EL (cell line): ENCODE measurements around the gene TSPAN1.

ENCODE experiments used
- DNase-seq: peaks from one replicate; pipeline ENCODE4 v3.0.0-alpha.2; 2016

TSPAN1 gene

DNA sequence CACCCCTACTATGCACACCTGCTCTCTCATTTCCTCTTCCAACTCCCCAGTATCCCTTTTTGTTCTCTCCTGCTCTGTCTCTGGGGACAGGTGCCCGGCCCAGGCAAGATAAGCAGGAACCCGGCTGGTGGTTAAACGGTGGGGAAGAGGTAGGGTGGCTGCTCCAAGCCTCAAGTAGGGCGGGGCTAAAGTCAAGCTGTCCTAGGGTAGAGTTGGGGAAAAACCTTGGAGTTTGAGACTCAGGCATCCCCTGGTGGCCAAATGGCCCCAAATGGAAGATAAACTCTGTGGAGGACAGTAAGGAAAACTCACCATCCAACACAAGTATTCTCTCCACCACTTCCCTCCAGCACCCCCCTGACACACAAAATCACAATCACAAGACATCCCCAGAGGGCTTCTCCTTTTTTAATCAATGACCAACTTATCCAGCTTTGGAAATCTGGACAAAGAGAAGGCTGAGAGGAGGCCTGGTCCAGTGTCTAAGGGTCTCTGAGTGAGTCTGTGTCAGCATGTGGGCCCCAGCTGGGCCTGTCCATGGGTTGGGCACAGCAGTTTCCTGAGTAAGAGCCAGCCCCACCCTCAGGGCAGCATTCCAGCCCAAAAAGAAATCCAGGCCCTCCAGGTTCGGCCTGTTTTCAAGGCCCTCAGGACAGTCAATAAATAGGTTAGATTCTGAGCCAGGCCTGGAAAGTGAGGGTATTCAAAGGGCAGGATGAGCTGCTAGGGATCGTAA, 13.6 kb downstream of the TSPAN1 start:
- no peak for DNase-seq

DNA sequence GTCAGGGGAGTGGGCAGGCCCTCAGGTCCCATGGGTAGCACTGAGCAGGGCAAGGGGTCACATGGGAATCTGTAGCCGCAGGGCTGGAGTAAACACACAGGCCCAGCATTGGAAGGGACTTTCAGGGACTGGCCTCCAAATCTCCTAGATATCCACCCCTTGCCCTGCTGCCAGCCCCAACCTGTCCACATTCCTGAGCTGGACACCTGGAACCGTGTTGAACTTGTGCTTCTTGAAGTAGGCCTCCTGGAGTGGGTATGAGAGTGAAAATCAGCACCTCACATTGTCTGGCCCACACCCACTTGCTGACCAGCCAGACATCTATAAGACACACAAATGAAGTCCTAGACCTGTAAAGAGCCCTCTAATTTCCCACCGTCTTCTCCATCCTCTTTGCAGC, 15.7 kb downstream of the TSPAN1 start:
- DNase-seq: no peak

DNA sequence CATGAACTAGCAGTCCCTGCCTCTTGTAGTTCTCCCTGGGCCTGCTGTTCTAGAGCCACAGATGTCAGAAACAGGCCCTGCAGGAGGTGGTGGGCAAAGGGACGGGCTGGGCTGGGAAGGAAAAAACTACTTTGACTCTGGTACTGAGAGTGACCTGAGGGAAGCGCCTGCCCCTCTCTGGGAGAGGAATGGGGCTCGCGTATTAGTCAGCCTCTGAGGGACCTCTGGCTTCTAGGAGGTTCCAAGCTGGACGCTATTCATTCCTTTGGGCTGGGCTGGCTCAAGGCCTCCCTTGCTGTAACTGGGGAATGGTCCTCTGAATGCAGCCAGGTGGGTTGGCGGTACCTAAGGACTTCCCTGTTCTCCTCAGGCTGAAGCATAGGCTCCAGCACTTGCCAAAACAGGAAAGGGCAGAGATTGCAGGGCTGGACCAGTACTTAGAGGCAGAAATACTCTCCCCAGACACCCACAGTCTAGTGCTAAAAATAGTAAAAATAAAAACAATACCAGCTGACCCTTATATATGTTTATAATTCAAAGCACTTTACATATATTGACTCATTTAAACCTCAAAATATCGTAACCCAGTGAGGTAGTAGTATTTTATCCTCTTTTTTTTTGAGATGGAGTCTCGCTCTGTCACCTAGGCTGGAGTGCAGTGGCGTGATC, 16.3 kb downstream of the TSPAN1 start:
- no peak for DNase-seq

DNA sequence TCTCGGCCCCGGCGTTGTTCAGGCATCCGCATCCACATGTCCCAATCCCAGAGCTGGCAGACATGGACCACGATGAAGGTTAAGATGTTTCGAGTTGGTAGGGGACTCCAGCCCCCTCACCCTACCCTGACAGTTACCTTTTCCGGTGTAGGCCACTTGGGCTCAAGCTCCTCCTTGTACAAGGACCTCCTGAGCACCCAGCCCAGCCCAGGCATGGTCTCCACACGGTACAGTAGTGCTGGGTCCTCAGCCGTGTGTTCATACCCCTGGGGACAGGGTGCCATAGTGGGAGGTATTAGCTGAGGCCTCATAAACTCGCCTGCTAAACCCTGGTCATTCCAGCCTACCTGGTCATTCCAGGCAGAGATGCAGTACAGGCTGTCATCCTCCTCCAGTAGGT, 17.3 kb downstream of the TSPAN1 start:
- DNase-seq: no peak

DNA sequence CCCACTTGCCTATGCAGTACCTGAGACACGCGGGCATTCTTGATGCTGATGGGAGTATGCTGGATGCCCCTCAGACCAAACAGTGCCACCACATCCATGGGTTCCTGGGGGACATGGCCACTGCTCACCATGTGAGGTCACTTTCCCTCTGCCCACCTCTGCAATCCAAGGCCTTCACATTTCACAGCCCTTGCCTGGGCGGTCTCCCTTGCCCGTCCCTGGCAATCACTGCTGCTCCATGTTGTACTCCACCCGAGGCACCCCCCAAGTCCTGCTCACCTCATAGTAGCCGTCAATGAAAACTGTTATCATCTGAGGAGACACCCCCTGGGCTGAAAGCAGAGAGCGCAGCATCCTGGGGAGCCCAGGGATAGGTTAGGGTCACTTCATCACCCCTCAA, 18.4 kb downstream of the TSPAN1 start:
- no peak for DNase-seq

DNA sequence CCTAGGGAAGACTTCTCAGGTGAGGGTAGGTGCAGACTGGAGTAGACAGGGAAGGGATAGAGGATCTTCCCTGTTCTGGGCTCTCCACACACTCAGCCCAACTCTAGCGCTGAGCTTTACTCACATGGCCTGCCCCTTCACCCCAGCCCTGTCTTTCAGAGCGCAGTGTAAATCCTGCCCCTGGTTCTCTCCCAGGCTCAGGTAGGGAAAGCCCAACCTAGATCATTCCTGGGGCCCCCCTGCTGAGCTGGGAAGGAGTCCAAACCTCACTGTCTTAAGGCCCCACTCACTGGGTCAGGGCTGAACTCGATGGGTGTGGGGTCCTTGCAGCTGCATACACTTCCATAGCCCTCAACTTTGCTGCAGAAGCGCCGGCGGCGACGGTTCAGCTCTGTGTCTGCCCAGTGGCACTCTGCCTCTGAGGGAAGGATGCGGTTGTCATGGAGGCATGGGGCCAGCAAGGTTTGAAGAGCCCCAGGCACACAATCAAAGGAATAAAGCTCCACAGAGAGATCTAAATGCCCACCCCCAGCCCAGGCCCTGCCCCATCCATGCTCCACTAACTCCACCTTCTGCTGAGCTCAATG, 19.2 kb downstream of the TSPAN1 start:
- DNase-seq: no peak

DNA sequence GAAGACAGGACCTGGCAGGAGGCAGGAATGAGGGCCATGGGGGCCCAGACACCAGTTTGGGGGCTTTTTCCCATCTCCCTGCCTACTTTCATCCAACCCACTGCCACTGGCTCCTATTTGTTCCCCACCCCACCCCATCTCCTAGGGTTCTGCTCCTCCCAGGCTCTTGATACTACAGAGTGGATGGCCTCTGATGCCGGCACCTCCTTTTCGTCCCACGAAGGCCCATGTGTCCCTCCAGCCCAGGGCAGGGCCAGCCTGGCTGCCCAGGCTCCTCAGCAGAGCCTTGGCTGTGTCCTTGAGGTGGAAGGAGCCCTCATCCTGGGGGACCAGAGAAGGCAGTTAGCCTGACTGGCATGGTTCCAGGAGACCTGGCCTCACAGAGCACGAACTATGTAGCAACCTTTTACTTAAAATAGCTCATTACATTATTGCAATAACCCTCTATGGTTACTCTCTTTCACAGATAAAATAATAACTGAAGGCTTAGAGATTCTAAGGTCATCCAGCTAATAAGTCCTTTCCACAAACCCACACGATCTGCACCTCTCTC, 19.8 kb downstream of the TSPAN1 start:
- no peak for DNase-seq

DNA sequence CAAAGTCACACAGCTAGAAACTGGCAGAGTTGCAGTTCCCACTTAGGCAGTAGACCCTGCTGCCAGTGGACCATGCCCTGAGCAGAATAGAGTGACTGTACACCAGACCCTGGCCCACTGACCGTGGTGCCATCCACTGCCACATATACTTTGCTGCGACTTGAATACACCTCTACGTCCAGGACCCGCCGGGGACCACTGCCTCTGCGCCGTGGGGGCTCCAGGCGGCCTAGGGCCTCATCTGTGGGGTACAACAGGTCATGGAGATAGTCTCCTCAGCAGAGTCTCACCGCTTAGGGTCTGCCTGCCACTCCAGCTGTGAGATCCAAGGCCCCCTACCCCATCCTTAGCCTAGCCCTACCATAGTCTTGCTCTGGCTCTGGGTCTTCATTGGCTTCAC, 21.7 kb downstream of the TSPAN1 start:
- no peak for DNase-seq

DNA sequence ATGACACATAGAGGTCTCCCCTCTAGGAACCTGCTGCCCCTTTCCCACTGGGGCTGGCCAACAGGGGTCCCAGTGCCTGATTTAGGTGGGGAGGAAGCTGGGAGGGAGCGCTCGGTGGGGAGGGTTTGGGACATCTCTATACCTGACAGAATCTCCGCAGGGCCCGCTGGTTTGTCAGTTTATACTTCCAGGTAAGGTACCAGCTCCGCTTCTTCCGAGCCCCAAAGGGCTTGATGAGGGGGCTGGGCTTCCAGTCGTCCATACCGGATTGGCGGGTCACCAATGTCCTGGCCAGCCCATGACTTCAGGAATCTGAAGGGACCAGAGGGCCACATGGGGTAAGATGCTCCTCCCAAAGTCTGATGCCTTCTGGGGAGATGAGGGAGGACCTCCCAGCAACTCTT, 22.7 kb downstream of the TSPAN1 start:
- DNase-seq: peak; percentile 26

DNA sequence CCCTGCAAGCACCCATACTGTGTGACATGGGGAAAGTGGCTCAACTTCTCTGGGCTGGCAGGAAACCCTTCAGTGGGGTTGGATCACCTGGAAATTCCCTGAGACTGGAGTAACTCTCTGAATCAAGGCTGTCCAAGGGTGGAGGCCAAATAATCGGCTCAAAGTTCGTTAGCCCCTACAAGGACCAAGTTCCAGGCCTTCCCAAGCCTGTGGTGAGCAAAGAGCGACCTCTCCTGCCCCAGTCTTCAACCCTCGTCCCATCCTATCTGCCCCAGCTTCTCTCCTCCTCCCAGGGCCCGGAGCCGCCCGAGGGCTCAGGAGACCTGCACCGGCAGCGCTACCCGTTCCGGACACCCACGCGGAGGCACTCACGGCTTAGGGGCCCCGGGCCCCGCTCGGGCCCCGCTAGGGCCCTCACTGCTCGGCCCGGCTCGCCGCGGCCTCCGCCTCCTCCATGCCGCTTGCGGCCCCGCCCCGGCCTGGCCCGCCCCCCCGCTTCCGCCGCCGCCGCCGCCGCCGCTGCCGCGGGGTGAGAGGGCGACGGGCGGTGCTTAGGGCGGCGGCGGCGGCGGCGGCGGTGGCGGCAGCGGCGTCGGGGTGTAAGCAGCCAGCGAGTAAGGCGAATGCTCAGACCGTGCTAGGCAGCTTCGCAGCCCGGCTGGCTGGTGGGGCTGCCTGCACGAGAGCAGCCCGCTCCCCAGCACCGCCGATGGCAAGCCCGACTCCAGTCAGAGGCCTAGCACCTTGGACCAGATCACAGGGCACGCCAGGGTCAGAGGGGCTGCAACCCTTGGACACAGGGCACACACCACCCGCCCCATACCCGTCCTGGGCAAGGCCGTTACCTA, 23.3 kb downstream of the TSPAN1 start, which contains the start of gene POMGNT1:
TSS of gene POMGNT1 (minus strand) at position 471 of the 848 bp plus-strand sequence. CDS start 613 bp downstream, outside the sequence.
- DNase-seq: peak; percentile 74

DNA sequence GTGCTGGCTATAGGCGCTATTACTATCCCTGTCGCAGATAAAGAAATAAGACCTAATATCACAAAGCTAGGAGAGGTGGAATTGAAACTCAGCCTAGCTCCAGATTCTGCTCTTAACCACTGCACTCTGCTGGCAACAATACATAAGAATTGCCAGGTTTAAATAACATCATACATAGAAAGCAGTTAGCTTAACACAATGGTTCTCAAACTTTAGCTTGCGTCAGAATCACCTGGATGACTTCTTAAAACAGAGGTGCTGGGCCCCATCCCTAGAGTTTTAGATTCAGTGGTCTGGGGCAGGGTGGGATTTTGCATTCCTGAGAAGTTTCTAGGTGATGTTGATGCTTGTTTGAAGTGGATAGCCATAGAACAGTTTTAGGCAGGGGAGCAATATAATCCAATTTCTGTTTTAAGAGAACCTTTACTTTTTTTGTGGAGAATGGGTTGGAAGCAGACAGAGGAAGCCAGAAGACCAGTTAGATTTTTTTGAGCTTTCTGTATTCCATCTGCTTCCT, 24.4 kb downstream of the TSPAN1 start:
- DNase-seq: no peak

DNA sequence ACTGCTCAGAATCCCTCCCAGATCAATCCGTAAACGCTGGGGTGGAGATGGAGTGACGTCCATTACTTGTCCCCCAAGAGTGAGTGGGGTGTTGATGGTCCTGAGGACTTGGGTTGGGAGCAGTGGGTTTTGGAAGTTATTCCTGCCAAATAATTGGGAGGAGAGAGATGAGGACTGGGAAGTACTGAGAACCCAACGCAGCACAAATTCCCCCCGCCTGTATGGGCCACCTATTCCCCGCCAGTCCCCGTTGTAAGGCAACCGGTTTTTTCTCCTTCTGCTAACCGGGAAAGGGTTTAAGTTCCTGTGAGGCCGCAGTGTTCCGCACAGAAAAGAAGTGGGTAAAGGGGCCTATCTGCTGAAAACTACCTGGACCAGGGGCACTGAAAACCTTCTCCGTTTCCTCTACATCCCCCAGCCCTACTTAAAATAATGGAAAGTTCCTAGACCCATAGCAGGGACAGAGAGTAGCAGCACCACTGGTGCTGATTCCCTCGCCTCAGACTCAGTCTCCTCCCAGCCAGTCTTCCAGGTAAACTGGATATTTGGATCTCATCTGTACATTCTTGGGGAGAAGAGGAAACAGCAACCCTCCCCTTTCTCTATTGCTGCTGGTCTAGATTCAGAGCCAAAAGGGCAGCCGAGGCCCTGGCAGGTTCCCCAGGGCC, 29.0 kb downstream of the TSPAN1 start:
- DNase-seq: no peak

DNA sequence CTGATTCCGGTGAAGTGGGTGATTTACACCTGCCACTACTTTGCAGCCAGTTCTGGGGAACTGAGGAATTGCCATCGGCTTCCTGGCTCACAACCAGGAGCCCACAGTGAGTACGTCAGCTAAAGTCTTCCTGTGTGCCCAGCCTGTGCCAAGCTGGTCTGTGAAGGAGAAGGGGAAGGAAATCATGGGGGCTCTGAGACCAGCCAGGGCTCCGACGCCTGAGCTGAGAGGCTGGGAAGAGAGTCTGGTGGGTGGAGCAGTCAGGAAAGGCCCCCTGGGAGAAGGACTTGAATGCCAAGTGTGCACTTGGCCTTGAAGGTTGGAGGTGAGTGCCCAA, 29.5 kb downstream of the TSPAN1 start:
- no peak for DNase-seq

DNA sequence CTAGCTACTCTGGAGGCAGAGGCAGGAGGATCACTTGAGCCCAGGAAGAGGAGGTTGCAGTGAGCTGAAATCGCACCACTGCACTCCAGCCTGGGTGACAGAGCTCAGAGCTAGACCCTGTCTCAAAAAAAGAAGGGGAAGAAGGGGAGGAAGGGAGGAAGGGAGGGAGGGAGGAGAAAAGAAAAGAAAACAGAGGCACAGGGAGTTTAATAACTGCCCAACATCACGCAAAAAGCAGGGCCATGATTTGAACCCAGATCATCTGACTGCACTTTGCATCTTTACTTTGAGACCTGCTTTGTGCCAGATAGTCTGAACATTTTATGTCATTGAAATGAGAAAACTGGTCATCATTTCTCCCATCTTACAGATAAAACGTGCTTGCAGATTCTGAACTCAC, 30.3 kb downstream of the TSPAN1 start:
- no peak for DNase-seq

DNA sequence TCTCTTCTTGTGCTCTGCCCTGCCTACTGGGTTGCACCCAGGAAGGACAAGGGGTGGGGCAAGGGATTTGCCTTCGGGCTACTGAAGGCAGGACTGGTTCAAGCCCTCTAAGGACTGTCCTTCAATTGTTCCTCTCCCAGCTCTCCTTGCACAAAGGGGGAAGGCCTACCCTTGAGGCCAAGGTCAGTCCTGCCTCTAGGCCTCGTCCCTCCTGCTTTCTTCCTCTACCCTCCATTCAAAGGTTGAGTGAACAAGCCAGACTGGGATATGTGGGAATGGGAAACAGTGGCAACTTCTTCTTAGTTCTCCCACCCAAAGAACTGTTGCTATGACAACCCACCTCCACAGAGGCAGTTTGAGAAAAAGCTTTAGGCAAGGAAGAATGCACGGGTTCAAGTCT, 30.9 kb downstream of the TSPAN1 start:
- DNase-seq: no peak

DNA sequence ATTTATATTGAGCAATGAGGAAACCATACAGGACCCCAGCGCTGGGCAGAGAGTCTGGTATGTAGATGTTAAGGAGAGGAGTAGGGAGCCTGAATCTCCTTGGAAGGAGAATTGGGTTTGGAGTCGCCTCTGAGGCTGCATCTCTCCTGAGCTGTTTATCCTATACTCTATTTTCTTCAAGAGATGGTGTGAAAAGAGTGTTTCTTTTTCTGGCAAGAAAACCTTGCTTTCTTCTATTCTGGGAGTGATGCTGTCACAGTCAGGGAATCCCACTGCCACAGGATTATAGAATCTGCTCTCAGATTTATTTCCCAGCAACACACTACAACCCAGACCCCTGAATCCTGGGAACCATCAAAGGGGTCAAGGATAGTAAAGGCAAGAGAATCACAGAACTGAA, 31.5 kb downstream of the TSPAN1 start:
- no peak for DNase-seq

DNA sequence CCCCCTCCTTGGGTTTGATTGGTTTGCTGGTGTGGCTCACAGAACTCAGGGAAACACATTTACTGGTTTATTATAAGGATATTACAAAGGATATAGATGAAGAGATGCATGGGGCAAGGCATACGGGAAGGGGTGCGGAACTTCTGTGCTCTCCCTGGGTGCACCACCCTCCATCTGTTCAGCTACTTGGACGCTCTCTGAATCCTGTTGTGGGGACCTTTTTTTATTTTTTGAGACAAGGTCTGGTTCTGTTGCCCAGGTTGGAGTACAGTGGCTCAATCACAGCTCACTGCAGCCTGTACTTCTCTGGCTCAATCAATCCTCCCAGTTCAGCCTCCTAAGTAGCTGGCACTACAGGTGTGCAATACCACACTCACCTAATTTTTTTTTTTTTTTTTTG, 35.7 kb downstream of the TSPAN1 start:
- no peak for DNase-seq

DNA sequence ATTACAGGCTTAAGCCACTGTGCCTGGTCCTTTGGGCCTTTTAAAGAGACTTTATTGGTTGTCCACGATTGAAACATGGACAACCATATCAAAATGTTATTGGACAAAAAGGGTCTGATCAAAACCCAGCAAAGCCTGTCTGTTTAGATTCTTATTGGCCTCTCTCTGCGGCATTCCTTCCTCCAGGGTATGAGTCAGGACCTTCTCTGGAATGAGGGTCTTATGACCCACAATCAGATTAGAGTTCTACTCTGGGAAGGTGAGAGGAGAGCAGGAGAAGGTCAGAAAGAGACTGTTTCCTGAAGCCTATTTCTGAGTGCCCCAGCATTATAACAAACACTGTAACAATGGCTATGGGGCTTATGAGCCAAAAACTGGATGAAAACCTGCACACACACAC, 36.2 kb downstream of the TSPAN1 start:
- no peak for DNase-seq

DNA sequence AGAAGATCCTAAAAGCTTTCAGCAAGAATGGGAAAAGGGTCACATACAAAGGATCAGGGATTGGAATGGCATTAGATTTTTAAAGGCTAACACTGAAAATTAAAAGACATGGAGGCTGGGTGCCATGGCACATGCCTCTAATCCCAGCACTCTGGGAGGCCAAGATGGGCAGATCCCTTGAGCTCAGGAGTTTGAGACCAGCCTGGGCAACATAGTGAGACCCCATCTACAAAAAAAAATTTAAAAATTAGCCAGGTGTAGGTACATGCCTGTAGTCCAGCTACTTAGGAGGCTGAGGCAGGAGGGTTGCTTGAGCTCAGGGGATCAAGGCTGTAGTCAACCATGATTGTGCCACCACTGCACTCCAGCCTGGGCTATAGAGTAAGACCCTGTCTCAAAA, 40.6 kb downstream of the TSPAN1 start:
- no peak for DNase-seq

DNA sequence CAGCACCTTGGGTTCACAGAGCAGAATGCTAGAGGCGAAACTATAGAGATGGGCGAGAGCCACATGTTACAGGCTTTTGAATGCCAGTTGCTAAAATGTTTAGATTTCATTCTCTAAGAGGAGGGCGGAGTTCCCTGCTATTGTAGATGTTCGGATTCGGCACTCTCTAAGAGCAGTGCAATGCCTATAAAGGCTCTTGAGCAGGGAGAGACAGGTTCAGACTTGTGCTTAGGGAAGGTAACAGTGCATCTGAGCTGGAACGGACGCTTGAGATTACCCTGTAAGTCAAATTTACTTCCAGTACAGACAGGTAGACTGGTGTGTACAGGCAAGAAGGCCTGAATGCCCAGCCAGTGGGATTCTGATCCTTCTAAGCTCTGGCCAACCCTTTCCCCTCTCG, 43.6 kb downstream of the TSPAN1 start:
- no peak for DNase-seq

DNA sequence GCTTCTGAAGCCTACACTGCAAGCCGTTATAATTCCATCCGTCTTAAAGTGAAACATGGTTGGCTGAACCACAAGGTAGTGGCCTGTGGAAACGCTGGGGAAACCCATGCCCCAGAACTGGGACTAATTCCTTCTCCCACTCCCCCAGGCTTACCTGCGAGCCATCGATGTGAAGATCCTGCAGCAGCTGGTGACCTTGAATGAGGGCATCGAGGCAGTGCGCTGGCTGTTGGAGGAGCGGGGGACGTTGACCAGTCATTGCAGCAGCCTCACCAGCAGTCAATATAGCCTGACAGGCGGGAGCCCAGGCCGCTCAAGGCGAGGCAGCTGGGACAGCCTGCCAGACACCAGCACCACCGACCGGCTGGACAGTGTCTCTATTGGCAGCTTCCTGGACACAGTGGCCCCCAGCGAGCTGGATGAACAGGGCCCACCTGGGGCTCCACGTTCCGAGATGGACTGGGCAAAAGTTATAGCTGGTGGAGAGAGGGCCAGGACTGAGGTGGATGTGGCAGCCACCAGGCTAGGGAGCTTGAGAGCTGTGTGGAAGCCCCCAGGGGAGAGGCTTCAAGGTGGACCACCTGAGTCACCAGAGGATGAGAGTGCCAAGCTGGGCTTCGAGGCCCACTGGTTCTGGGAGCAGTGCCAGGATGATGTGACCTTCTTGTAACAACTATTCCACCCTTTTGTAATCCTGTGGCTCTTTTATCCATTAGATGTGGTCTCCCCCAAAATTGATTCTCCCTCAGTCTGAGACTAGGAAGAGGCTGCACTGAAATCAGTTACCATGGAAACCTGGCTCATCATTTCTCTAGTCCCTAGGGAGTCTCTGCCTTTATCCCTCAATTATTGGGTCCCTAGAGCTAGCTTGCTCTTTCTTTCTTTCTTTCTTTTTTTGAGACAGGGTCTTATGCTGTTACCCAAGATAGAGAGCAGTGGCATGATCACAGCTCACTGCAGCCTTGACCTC, 44.9 kb downstream of the TSPAN1 start:
- peak; percentile 25 for DNase-seq
